Measurements from ENCODE around the gene GLUL. TPM values are rescaled to one million over a fixed set of nuclear protein-coding genes. Genes with fewer than 3 reads are reported as not detected.

The GLUL gene
- total and polyA plus RNA-seq, 12 donors = 153 to 1,048 (median 377) TPM

DNA sequence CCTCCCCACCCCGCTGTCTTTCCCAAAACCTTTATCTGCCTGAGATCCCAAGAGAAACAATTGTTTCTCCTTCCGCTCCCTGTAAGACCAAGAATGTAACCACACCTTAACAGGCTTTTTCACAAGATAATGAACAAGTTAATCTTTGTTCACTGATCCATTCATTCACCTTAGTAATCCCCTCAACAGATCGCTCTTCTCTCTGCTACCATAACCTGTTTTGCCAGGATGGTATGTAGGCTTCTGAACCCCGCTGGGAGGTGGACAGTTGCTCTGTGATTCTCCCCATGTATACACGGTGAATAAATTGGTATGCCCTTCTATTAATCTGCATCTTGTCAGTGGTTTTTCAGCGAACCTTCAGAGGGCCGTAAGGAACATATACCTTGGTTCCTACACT lies 39.7 kb upstream of the GLUL start:
- intact Hi-C loops (cut with DNase I) = no loop called here
- Histone ChIP-seq H3K4me3 (no peak overlapping the region), H3K27ac (no peak overlapping the region), H3K36me3 (replicated peaks in 1 of 2) (no peaks in the 10 kb centered on the region), H3K4me1 (replicated peaks in 1 of 2) (no peaks in the 10 kb centered on the region), H3K9me3 (replicated peaks in 1 of 3) (no peaks in the 10 kb centered on the region), H3K27me3 (no peaks in the 10 kb centered on the region)
- DNase-seq = no peak
- TF ChIP-seq CTCF (IDR thresholded peaks at IDR 0.05) = no peak
- TF ChIP-seq POLR2A (IDR thresholded peaks at IDR 0.05) = no peak
- WGBS, 4 donors = 83 to 90% (median 87%) methylated on average over 7 of the region's 7 CpGs

DNA sequence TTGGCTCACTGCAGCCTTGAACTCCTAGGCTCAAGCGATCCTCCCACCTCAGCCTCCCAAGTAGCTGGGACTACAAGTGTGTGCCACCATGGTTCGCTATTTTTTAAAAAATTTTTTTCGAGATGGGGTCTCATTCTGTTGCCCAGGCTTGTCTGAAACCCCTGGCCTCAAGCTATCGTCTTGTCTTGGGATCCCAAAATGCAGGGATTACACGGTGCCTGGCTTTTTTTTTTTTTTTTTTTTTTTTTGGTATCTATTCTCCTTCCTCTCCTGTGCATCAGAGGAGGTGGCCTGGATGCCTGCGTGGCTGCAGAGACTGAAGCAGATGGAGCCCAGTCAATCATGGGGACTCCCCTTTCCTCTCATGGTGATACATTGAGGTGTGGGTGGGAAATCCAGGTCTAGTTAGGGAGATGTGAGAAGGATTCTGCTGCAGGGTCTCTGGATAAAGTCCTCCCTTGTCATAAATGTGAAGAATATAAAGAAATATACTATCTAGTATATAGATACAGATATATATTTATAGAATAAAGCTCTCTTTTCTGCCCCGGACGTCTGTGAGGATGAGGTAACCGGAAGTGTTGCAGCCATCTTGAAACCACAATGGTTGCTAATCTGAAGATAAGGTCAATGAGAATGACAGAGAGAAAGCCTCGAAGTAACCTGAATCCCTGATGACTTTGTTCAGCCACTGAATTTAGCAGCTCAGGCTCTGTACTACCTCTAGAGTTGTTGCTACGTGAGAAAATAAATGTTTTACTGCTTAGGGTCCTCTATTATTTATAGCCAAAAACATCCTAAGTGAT lies 38.9 kb upstream of the GLUL start:
- Histone ChIP-seq H3K27me3 (no peaks in the 10 kb centered on the region), H3K4me1 (replicated peaks in 1 of 2) (no peaks in the 10 kb centered on the region), H3K36me3 (replicated peaks in 1 of 2) (no peaks in the 10 kb centered on the region), H3K27ac (no peak overlapping the region), H3K4me3 (no peak overlapping the region), H3K9me3 (replicated peaks in 1 of 3) (no peaks in the 10 kb centered on the region)
- TF ChIP-seq POLR2A (IDR thresholded peaks at IDR 0.05) (no peak), CTCF (IDR thresholded peaks at IDR 0.05) (no peak)
- 69 to 74% (median 72%) methylated on average over 11 of the region's 11 CpGs for WGBS, 4 donors
- intact Hi-C loops (cut with DNase I) = no loop called here
- no peak for DNase-seq

DNA sequence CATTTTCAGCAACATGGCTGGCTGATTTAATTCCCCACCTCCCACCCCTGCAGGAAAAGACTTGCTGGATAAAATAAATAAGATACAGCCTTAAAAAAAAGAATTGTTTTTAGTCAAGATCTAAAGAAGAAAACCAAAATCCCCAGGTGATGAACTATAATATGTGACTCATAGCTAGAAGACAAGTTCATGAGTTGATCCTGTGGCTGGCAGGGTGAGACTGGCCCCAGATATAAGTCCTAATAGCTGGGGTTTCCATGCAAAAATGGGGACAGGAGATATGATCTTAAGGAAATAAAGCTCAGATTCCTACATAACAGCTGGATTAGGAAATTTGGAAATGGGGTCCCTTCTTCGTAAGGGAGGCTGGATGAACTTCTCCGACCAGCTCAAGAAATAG lies 36.5 kb upstream of the GLUL start:
- TF ChIP-seq POLR2A (IDR thresholded peaks at IDR 0.05) = no peak
- TF ChIP-seq CTCF (IDR thresholded peaks at IDR 0.05) = no peak
- DNase-seq = no peak
- H3K27me3 ChIP-seq = peaks cover under 1% of the 10 kb centered on the region
- no peaks in the 10 kb centered on the region for H3K9me3 ChIP-seq (replicated peaks in 1 of 3)
- H3K36me3 ChIP-seq (replicated peaks in 1 of 2) = no peaks in the 10 kb centered on the region
- H3K4me1 ChIP-seq (replicated peaks in 1 of 2) = no peaks in the 10 kb centered on the region
- WGBS, 4 donors = 86 to 95% (median 92%) methylated on average over 2 of the region's 2 CpGs
- no peak overlapping the region for H3K27ac ChIP-seq
- no peak overlapping the region for H3K4me3 ChIP-seq
- intact Hi-C loops (cut with DNase I) = no loop called here

- Histone ChIP-seq H3K36me3 (replicated peaks in 1 of 2) (no peaks in the 10 kb centered on the region), H3K4me3 (no peak overlapping the region), H3K9me3 (replicated peaks in 1 of 3) (no peaks in the 10 kb centered on the region), H3K27ac (no peak overlapping the region), H3K27me3 (peaks cover 5% of the 10 kb centered on the region), H3K4me1 (replicated peaks in 1 of 2) (no peaks in the 10 kb centered on the region)
- DNase-seq = no peak
- 75 to 83% (median 78%) methylated on average over 7 of the region's 7 CpGs for WGBS, 4 donors
- intact Hi-C loops (cut with DNase I) = no loop called here
- TF ChIP-seq POLR2A (IDR thresholded peaks at IDR 0.05) = no peak
- no peak for TF ChIP-seq CTCF (IDR thresholded peaks at IDR 0.05)
Measured at GRCh38 chr1:182426442-182427430, 35.1 kb upstream of the GLUL start.
